Endothelial cell (in vitro differentiated cells): Measurements from ENCODE around the gene CREG1. TPM values are rescaled to one million over a fixed set of nuclear protein-coding genes. Genes with fewer than 3 reads are reported as not detected.

Experiments used
- DNase-seq: peaks from one replicate; pipeline ENCODE4 v3.0.0; 2021; ENCODE audit warnings: low spot score
- H3K27ac Mint-ChIP-seq: one replicate; pipeline ENCODE4 v1.8.0; 2021; ENCODE audit warnings: mixed read lengths, inconsistent platforms; ENCODE audit not compliant: unreplicated experiment
- H3K27me3 Mint-ChIP-seq: one replicate; pipeline ENCODE4 v1.8.0; 2021; ENCODE audit warnings: mild to moderate bottlenecking, moderate library complexity, mixed read lengths, inconsistent platforms; ENCODE audit not compliant: unreplicated experiment
- H3K36me3 Mint-ChIP-seq: one replicate; pipeline ENCODE4 v1.8.0; 2021; ENCODE audit warnings: mild to moderate bottlenecking, low read depth, mixed read lengths, inconsistent platforms; ENCODE audit not compliant: unreplicated experiment
- H3K4me1 Mint-ChIP-seq: one replicate; pipeline ENCODE4 v1.8.0; 2021; ENCODE audit warnings: mild to moderate bottlenecking, mixed read lengths, inconsistent platforms; ENCODE audit not compliant: unreplicated experiment
- H3K4me3 Mint-ChIP-seq: one replicate; pipeline ENCODE4 v1.8.0; 2021; ENCODE audit warnings: mild to moderate bottlenecking, mixed read lengths, inconsistent platforms; ENCODE audit not compliant: unreplicated experiment
- H3K9me3 Mint-ChIP-seq: one replicate; pipeline ENCODE4 v1.8.0; 2021; ENCODE audit warnings: mixed read lengths, inconsistent platforms; ENCODE audit not compliant: unreplicated experiment
- CTCF ChIP-seq: fragments of 200-600 bp; sonication (generic); IDR thresholded peaks from one replicate; pipeline ENCODE4 v1.5.0; 2021; ENCODE audit warnings: antibody characterized with exemption; ENCODE audit not compliant: unreplicated experiment
- total RNA-seq: library from RNA; stranded (reverse); fragmentation: NEBNext Ultra II Directional; extraction: Animal tissue kit (Norgen Biotek cat#: 25700); gene quantifications from one replicate; pipeline ENCODE4 v1.2.1, GENCODE V29; 2021; ENCODE audit not compliant: unreplicated experiment

Gene CREG1
- total RNA-seq, 1 donor from 2014 or later: 22.2 TPM

GRCh38 chr1:167528057-167528728 lies 25.4 kb downstream of the CREG1 start:
- Mint-ChIP-seq H3K9me3 (no peaks in the 10 kb centered on the region), H3K27me3 (peaks cover 8% of the 10 kb centered on the region), H3K27ac (no peak overlapping the region), H3K4me3 (no peak overlapping the region), H3K4me1 (peaks cover 27% of the 10 kb centered on the region), H3K36me3 (no peaks in the 10 kb centered on the region)
- TF ChIP-seq CTCF: no peak
- no peak for DNase-seq

GRCh38 chr1:167526667-167527383 lies 26.7 kb downstream of the CREG1 start:
- Mint-ChIP-seq H3K9me3 (no peaks in the 10 kb centered on the region), H3K27ac (peak overlapping the region; percentile 77), H3K27me3 (peaks cover 8% of the 10 kb centered on the region), H3K36me3 (no peaks in the 10 kb centered on the region), H3K4me3 (peak overlapping the region; percentile 49), H3K4me1 (peaks cover 23% of the 10 kb centered on the region)
- DNase-seq: no peak
- TF ChIP-seq CTCF: no peak

GRCh38 chr1:167524651-167525050 lies 28.9 kb downstream of the CREG1 start:
- Mint-ChIP-seq H3K9me3 (no peaks in the 10 kb centered on the region), H3K4me3 (no peak overlapping the region), H3K27me3 (peaks cover 8% of the 10 kb centered on the region), H3K4me1 (peaks cover 27% of the 10 kb centered on the region), H3K27ac (no peak overlapping the region), H3K36me3 (no peaks in the 10 kb centered on the region)
- DNase-seq: no peak
- TF ChIP-seq CTCF: no peak

- Mint-ChIP-seq H3K9me3 (no peaks in the 10 kb centered on the region), H3K27me3 (peaks cover 8% of the 10 kb centered on the region), H3K4me1 (peaks cover 27% of the 10 kb centered on the region), H3K36me3 (no peaks in the 10 kb centered on the region), H3K27ac (no peak overlapping the region), H3K4me3 (no peak overlapping the region)
- no peak for TF ChIP-seq CTCF
- DNase-seq: no peak
These were observed 31.3 kb downstream of the CREG1 start for GRCh38 chr1:167522246-167522645.

- Mint-ChIP-seq H3K27me3 (peaks cover 5% of the 10 kb centered on the region), H3K27ac (no peak overlapping the region), H3K9me3 (no peaks in the 10 kb centered on the region), H3K36me3 (no peaks in the 10 kb centered on the region), H3K4me1 (peaks cover 14% of the 10 kb centered on the region), H3K4me3 (no peak overlapping the region)
- DNase-seq: no peak
- no peak for TF ChIP-seq CTCF
These were observed 32.8 kb downstream of the CREG1 start for GRCh38 chr1:167520711-167521206.
